ENCODE measurements around the gene ST7. TPM values are rescaled to one million over a fixed set of nuclear protein-coding genes. Genes with fewer than 3 reads are reported as not detected.

ST7 gene
- total and polyA plus RNA-seq, 2 experiments from 2014 or later: 31.2 to 38.5 TPM

DNA sequence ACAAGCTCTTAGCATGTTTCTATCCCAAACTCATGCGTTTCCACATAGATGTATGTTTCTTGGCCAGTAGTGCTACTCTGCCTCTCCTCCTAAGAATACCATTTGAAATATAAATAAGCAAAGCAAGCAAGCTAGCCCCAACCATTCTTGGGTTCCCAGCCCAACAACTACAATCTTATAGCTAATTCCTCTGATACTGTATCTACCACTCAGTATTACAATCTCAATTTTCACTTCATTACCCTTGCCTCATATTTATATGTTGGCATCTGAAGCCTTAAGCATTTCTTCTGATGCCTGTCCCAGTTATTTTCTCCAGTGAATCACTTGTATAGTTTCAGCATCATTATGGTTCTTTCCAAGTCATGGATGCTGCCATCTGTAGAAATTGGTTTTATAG lies 181.1 kb downstream of the ST7 start:
- H3K9me3 ChIP-seq (ENCODE audit: low read depth): no peaks in the 10 kb centered on the region
- DNase-seq (ENCODE audit: low spot score): no peak
- H3K36me3 ChIP-seq (replicated peaks; ENCODE audit: insufficient read depth, low read depth): no peaks in the 10 kb centered on the region
- H3K27me3 ChIP-seq: no peaks in the 10 kb centered on the region
- H3K79me2 ChIP-seq: no peaks in the 10 kb centered on the region
- no peak overlapping the region for H3K27ac ChIP-seq
- H3K4me1 ChIP-seq (ENCODE audit: insufficient read depth): no peaks in the 10 kb centered on the region
- H3K4me3 ChIP-seq: no peak overlapping the region
- H3K4me2 ChIP-seq: no peak overlapping the region
- H2AFZ ChIP-seq: no peak overlapping the region
- TF ChIP-seq EZH2 (IDR thresholded peaks at IDR 0.05; ENCODE audit: borderline replicate concordance): no peak
- 100% methylated on average over 1 of the region's 1 CpG for WGBS (ENCODE audit: low lambda C conversion rate, missing lambda C conversion rate)
- no peaks in the 10 kb centered on the region for H4K20me1 ChIP-seq (ENCODE audit: insufficient read depth, poor library complexity, severe bottlenecking)
- no peaks in the 10 kb centered on the region for H3K9me2 ChIP-seq (replicated peaks; ENCODE audit: insufficient read depth)

DNA sequence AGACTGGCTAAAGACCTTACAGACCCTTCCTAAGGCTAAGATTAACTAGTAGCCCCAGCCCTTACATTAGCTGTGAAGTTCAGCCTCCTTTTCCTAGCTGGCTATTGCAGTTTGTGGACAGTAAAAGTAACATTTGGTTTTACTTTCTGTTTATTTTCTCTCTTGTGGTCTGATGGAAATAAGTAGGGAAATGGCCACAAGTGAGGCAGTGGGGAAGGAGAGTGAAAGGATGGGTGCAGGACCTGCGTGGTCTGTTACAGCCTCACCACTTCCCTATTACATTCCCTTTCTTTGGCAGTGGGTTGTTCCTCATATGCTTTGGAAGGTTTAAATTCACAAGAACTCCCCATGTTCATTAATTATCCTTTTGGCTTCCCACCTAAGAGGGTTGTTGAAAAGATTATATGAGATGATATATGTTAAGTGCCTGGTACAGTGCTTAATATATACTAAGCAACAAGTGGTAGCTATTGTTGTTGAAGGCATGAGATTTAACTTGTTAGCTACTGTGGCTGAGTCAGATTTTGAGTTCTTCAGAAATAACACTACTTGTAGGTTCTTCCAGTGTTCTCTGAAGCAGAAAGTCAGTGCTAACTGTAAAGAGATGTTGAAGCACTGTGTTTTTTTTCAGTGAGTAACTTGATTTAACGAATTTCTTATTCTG lies 181.7 kb downstream of the ST7 start:
- H3K9me3 ChIP-seq (ENCODE audit: low read depth): no peaks in the 10 kb centered on the region
- no peaks in the 10 kb centered on the region for H4K20me1 ChIP-seq (ENCODE audit: insufficient read depth, poor library complexity, severe bottlenecking)
- no peak for TF ChIP-seq EZH2phosphoT487 (IDR thresholded peaks at IDR 0.05; ENCODE audit: low read depth, severe bottlenecking, unreplicated experiment)
- no peak for TF ChIP-seq EZH2 (IDR thresholded peaks at IDR 0.05; ENCODE audit: borderline replicate concordance)
- TF ChIP-seq, protein P1, sequence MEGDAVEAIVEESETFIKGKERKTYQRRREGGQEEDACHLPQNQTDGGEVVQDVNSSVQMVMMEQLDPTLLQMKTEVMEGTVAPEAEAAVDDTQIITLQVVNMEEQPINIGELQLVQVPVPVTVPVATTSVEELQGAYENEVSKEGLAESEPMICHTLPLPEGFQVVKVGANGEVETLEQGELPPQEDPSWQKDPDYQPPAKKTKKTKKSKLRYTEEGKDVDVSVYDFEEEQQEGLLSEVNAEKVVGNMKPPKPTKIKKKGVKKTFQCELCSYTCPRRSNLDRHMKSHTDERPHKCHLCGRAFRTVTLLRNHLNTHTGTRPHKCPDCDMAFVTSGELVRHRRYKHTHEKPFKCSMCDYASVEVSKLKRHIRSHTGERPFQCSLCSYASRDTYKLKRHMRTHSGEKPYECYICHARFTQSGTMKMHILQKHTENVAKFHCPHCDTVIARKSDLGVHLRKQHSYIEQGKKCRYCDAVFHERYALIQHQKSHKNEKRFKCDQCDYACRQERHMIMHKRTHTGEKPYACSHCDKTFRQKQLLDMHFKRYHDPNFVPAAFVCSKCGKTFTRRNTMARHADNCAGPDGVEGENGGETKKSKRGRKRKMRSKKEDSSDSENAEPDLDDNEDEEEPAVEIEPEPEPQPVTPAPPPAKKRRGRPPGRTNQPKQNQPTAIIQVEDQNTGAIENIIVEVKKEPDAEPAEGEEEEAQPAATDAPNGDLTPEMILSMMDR (IDR thresholded peaks at IDR 0.05; ENCODE audit: poor library complexity): no peak
- H3K4me3 ChIP-seq: no peak overlapping the region
- no peak overlapping the region for H3K4me2 ChIP-seq
- H3K4me1 ChIP-seq (ENCODE audit: insufficient read depth): no peaks in the 10 kb centered on the region
- H3K27ac ChIP-seq: no peak overlapping the region
- no peak overlapping the region for H2AFZ ChIP-seq
- H3K36me3 ChIP-seq (replicated peaks; ENCODE audit: insufficient read depth, low read depth): no peaks in the 10 kb centered on the region
- 93% methylated on average over 2 of the region's 2 CpGs for WGBS (ENCODE audit: low lambda C conversion rate, missing lambda C conversion rate)
- DNase-seq (ENCODE audit: low spot score): no peak
- H3K9me2 ChIP-seq (replicated peaks; ENCODE audit: insufficient read depth): no peaks in the 10 kb centered on the region
- no peaks in the 10 kb centered on the region for H3K27me3 ChIP-seq
- no peaks in the 10 kb centered on the region for H3K79me2 ChIP-seq

- 95% methylated on average over 1 of the region's 1 CpG for WGBS (ENCODE audit: low lambda C conversion rate, missing lambda C conversion rate)
- no peaks in the 10 kb centered on the region for H3K9me3 ChIP-seq (ENCODE audit: low read depth)
- H3K9me2 ChIP-seq (replicated peaks; ENCODE audit: insufficient read depth): no peaks in the 10 kb centered on the region
- DNase-seq (ENCODE audit: low spot score): no peak
- no peaks in the 10 kb centered on the region for H3K4me1 ChIP-seq (ENCODE audit: insufficient read depth)
- H2AFZ ChIP-seq: no peak overlapping the region
- no peak overlapping the region for H3K27ac ChIP-seq
- H3K27me3 ChIP-seq: no peaks in the 10 kb centered on the region
- TF ChIP-seq EZH2 (IDR thresholded peaks at IDR 0.05; ENCODE audit: borderline replicate concordance): no peak
- TF ChIP-seq EZH2phosphoT487 (IDR thresholded peaks at IDR 0.05; ENCODE audit: low read depth, severe bottlenecking, unreplicated experiment): no peak
- TF ChIP-seq, protein P1 (IDR thresholded peaks at IDR 0.05; ENCODE audit: poor library complexity): no peak
- no peaks in the 10 kb centered on the region for H4K20me1 ChIP-seq (ENCODE audit: insufficient read depth, poor library complexity, severe bottlenecking)
- H3K4me2 ChIP-seq: no peak overlapping the region
- no peaks in the 10 kb centered on the region for H3K36me3 ChIP-seq (replicated peaks; ENCODE audit: insufficient read depth, low read depth)
- no peaks in the 10 kb centered on the region for H3K79me2 ChIP-seq
- H3K4me3 ChIP-seq: no peak overlapping the region
Observed at GRCh38 chr7:117135553-117135891, 182.2 kb downstream of the ST7 start.

- no peaks in the 10 kb centered on the region for H4K20me1 ChIP-seq (ENCODE audit: insufficient read depth, poor library complexity, severe bottlenecking)
- no peak overlapping the region for H3K4me3 ChIP-seq
- TF ChIP-seq, protein P1 (IDR thresholded peaks at IDR 0.05; ENCODE audit: poor library complexity): no peak
- TF ChIP-seq EZH2phosphoT487 (IDR thresholded peaks at IDR 0.05; ENCODE audit: low read depth, severe bottlenecking, unreplicated experiment) (no peak), EZH2 (IDR thresholded peaks at IDR 0.05; ENCODE audit: borderline replicate concordance) (no peak)
- H2AFZ ChIP-seq: no peak overlapping the region
- 36% methylated on average over 3 of the region's 3 CpGs for WGBS (ENCODE audit: low lambda C conversion rate, missing lambda C conversion rate)
- no peaks in the 10 kb centered on the region for H3K27me3 ChIP-seq
- no peaks in the 10 kb centered on the region for H3K9me3 ChIP-seq (ENCODE audit: low read depth)
- H3K27ac ChIP-seq: no peak overlapping the region
- no peaks in the 10 kb centered on the region for H3K36me3 ChIP-seq (replicated peaks; ENCODE audit: insufficient read depth, low read depth)
- no peaks in the 10 kb centered on the region for H3K4me1 ChIP-seq (ENCODE audit: insufficient read depth)
- no peak overlapping the region for H3K4me2 ChIP-seq
- no peak for DNase-seq (ENCODE audit: low spot score)
- no peaks in the 10 kb centered on the region for H3K79me2 ChIP-seq
- H3K9me2 ChIP-seq (replicated peaks; ENCODE audit: insufficient read depth): no peaks in the 10 kb centered on the region
Observed at GRCh38 chr7:117137868-117138267, 184.6 kb downstream of the ST7 start.

Data from hepatocyte (in vitro differentiated cells).